GM18498 (cell line): ENCODE results near the gene POTEI.
"Not testable (repeated sequence)": the region's sequence is repeated elsewhere in the genome, so short reads cannot be mapped to it uniquely, and the experiment has no call there.

Experiments used
- ATAC-seq: cut with Tn5 transposase; IDR thresholded peaks from one replicate; pipeline ENCODE4 v1.9.1; 2021; ENCODE audit warnings: mild to moderate bottlenecking, moderate library complexity; ENCODE audit not compliant: unreplicated experiment

Gene POTEI

DNA sequence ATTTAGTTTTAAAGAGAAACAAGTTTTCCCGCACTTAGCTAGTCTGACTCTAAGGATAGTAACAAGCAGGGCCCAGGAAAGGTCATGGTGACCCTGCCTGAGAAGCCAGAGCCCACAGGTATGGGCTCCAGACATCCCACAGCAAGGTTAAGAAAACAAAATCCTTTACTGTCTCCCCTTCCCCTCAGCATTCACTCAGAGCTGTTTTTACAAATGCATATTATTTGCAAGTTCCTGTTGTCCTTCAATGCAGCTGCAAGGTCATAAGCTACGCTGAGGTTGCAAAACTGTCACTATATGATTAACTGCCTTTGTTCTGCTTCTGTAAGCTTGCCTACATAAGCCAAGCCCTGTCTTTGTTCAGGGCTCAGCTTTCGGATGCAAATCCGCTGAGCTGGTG, 18.1 kb downstream of the POTEI start:
- not testable (repeated sequence) for ATAC-seq

DNA sequence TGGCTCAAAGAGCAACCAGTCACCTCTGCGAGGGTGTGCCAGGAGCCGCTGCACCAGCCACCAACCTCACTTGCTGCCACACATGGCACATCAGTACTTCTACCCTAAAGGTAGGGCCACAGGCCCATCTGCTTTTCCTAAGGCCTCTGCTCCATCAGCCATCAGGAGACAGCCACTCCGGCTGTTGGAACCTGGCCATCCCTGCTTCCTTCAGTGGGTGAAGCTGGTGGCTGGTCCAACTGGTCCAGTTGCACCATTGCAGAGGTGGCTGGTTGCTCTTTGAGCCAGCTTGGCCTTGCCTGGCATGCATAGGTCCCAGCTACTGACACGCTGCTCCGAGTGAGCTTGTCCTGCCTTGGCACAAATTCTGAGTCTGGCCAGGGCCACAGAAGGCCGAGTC, 53.7 kb downstream of the POTEI start:
- ATAC-seq = not testable (repeated sequence)

DNA sequence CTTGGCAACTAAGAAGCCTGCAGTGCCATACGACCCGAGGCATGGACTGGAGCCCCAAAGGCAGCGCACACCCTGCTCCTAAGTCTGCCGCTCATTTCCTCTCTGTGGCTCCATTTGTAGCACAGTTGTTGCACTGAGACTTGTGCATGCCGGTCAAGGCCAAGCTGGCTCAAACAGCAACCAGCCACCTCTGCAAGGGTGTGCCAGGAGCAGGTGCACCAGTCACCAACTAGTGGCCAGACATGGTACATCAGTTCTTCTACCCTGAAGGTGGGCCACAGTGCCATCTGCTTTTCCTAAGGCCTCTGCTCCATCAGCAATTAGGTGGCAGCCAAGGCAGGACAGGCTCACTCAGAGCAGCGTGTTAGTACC, 54.4 kb downstream of the POTEI start:
- not testable (repeated sequence) for ATAC-seq

DNA sequence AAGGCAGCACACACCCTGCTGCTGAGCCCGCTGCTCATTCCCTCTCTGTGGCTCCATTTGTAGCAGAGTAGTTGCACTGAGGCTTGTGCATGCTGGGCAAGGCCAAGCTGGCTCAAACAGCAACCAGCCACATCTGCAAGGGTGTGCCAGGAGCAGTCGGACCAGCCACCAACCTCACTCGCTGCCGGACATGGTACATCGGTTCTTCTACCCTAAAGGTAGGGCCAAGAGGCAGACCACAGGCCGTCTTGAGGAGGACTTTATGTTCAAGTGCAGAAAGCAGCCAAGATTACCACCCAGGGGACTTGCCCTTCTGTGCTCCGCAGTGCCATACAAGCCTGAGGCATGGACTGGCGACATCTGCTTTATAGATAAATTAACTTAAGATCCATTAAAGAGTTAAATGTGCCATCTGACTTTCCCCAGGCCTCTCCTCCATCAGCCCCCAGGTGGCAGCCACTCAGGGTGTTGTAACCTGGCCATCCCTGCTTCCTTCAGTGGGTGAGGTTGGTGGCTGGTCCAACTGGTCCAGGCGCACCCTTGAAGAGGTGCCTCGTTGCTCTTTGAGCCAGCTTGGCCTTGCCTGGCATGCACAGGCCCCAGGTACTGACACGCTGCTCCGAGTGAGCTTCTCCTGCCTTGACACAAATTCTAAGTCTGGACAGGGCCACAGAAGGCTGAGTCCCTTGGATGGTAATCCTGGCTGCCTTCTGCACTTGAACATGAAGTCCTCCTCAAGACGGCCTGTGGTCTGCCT, 55.0 kb downstream of the POTEI start:
- ATAC-seq = not testable (repeated sequence)

DNA sequence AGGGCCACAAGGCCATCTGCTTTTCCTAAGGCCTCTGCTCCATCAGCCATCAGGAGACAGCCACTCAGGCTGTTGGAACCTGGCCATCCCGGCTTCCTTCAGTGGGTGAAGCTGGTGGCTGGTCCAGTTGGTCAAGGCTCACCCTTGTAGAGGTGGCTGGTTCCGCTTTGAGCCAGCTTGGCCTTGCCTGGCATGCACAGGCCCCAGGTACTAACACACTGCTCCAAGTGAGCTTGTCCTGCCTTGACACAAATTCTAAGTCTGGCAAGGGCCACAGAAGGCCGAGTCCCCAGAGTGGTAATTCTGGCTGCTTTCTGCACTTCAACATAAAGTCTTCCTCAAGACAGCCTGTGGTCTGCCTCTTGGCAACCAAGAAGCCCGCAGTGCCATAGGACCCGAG, 56.2 kb downstream of the POTEI start:
- not testable (repeated sequence) for ATAC-seq

DNA sequence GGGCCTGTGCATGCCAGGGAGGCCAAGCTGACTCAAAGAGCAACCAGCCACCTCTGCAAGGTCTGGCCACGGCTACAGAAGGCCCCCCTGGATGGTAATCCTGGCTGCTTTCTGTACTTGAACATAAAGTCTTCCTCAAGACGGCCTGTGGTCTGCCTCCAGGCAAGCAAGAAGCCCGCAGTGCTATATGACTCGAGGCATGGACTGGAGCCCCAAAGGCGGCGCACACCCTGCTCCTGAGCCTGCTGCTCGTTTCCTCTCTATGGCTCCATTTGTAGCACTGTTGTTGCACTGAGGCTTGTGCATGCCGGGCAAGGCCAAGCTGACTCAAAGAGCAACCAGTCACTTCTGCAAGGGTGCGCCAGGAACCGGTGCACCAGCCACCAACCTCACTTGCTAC, 57.3 kb downstream of the POTEI start:
- ATAC-seq = not testable (repeated sequence)

DNA sequence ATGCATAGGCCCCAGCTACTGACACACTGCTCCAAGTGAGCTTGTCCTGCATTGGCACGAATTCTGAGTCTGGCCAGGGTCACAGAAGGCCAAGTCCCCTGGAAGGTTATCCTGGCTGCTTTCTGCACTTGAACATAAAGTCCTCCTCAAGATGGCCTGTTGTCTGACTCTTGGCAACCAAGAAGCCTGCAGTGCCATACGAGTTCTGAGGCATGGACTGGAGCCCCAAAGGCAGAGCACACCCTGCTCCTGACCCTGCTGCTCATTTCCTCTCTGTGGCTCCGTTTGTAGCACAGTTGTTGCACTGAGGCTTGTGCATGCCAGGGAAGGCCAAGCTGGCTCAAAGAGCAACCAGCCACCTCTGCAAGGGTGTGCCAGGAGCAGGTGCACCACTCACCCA, 57.9 kb downstream of the POTEI start:
- ATAC-seq = not testable (repeated sequence)

DNA sequence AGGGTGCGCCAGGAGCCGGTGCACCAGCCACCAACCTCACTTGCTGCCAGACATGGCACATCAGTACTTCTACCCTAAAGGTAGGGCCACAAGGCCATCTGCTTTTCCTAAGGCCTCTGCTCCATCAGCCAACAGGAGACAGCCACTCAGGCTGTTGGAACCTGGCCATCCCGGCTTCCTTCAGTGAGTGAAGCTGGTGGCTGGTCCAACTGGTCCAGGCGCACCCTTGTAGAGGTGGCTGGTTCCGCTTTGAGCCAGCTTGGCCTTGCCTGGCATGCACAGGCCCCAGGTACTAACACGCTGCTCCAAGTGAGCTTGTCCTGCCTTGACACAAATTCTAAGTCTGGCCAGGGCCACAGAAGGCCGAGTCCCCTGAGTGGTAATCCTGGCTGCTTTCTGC, 58.8 kb downstream of the POTEI start:
- not testable (repeated sequence) for ATAC-seq

DNA sequence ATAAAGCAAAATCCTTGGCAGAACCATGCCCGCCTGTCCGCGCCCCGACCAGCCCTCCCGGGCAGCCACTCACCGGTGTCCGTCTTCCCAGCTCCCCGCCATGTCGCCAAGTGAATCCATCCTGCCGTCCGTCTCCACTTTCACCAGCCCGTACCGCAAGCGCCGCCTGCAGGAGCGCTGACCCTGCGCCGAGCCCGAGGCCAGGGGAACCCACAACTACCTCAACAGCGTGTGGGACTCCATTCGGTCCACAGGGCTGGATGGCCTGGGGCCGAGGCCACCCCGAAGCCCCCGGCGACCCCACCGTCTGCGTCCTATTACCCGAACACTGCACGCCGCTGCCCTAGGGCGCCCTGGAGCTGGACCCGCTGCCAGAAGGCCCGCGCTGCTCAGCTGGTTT, 81.5 kb downstream of the POTEI start:
- peak; percentile 63 for ATAC-seq

DNA sequence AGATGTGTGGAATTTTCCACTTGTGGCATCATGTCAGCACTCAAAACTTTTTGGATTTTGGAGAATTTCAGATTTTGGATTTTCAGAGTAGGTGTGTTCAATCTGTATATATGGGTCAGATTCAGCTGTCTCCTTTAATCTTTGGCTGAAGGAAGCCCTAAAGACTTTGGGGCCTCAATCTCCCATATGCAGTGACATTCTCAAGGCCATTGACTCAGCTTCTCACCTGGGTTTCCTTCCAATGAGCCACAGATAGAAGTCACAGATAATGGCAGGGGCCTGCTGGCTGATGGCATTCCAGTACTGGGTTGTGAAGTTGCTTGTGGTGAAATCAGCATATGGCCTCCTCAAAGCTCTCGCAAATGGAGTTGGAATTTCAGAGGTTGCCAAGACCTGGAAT, 90.3 kb downstream of the POTEI start:
- ATAC-seq = not testable (repeated sequence)

DNA sequence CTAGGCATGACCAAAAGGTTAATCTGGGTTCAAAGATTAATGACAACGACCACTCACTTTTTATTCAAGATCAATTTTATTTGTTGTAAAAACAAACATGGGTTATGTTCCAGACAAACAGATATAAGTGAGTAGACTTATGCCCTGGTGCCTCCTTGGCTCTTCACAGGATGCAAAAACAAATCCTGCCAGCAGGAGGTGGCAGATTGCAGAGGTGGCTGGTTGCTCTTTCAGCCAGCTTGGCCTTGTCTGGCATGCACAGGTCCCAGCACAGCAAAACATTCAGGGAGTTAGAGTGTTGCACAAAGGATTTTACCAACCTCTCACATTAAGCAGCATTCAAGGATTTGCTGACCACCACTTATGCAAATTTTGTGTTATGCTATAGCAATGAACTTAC, 92.4 kb downstream of the POTEI start:
- ATAC-seq = not testable (repeated sequence)
